GM12872 (cell line): ENCODE results near the gene ADARB2.

Experiments
- TF ChIP-seq, protein P1 (sequence below): IDR thresholded peaks from 3 replicates; pipeline ENCODE4 v1.5.1; 2011; ENCODE audit warnings: low read depth, mild to moderate bottlenecking, low read length, moderate library complexity; ENCODE audit not compliant: insufficient read depth

ADARB2 gene

DNA sequence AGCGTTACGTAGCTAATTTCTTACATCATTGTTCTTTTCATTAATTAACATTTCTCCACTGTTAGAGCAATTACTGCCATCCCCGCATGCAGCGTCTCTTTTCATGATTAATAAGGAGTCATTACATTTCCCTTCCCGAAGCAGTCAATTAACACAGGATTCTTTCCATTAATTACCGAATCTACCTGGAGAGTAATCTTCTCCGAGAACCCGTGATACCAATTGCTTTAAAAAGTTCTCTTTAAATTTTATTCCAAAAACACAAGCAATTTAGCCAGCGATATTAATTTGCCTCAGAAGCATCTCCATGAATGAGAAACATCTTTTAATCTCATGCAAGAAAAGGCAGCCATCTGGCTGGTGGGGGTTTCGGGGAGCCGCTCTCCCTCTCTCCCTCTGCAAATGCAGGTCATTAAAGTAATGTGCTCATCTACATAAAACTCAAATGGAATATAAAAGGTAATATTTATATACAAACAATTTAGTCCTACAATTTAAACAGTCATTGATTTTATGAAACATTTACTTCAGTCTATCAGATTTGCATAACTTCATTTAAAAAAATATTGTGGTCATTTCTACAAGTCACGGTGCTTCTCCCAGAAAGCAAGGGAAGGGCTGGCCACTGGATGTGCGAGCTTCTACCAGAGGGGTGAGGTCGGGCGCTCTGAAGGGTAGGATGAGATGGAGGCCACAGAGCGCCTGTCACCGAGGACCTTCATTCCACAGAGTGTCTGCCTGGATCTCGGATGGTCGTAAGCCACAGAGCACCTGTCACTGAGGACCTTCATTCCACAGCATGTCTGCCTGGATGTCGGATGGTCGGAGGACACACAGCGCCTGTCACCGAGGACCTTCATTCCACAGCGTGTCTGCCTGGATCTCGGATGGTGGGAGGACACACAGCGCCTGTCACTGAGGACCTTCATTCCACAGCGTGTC lies 536.2 kb downstream of the ADARB2 start:
- TF ChIP-seq, protein P1, sequence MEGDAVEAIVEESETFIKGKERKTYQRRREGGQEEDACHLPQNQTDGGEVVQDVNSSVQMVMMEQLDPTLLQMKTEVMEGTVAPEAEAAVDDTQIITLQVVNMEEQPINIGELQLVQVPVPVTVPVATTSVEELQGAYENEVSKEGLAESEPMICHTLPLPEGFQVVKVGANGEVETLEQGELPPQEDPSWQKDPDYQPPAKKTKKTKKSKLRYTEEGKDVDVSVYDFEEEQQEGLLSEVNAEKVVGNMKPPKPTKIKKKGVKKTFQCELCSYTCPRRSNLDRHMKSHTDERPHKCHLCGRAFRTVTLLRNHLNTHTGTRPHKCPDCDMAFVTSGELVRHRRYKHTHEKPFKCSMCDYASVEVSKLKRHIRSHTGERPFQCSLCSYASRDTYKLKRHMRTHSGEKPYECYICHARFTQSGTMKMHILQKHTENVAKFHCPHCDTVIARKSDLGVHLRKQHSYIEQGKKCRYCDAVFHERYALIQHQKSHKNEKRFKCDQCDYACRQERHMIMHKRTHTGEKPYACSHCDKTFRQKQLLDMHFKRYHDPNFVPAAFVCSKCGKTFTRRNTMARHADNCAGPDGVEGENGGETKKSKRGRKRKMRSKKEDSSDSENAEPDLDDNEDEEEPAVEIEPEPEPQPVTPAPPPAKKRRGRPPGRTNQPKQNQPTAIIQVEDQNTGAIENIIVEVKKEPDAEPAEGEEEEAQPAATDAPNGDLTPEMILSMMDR: no peak

DNA sequence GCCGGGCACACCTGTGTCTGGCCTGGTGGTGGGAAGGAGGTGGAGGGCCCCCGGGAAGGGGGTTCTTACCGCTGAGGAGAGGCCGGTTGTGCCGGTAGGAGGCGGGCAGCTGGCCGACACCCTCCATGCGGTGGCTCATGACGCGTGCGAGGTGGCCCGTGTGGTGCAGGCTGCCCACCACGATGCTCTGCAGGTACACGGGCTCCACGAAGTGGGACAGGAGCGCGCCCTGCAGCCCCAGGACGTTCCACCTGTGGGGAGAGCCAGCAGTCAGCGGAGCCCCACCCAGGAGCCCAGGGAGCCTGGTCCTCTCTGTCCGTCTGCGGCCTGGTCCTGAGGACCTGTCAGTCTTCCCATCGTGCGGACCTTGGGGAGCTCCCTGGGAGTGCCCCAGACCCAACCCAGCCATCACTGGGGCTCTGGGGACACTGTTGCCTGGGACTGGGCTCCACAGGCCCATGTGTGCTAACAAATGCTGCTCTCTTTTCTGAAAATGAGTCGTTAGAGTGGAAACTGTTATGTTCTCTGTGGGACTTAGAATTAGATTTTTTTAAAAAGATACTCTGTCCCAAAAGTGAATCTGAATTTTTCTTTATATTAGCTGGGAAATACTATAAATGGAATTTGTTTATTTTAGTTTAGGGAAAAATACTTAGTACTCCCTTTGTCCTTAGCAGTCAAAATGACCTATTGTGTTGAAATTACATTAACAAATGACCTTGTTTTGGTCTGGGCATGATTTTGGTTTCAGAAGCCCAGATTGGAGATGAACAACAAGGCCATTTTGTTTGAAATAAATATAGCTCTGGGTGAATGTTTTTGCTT lies 537.2 kb downstream of the ADARB2 start:
- TF ChIP-seq, protein P1: no peak

DNA sequence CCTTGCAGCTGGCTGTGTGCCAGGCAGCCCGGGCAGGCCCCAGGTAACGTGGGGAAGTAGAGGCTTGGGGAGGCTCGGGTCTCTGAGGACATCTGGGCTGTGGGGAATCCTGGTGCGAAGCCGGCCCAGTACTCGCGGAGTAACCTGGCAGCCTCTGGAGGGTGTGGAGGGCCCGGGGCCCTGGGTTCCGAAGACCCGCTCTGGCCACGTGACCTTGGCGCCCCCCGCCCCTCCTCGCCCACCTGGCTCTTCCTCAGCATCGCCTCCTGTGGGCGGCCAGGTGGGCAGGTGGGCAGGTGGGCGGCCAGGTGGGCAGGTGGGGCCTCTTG lies 538.0 kb downstream of the ADARB2 start:
- TF ChIP-seq, protein P1: no peak

DNA sequence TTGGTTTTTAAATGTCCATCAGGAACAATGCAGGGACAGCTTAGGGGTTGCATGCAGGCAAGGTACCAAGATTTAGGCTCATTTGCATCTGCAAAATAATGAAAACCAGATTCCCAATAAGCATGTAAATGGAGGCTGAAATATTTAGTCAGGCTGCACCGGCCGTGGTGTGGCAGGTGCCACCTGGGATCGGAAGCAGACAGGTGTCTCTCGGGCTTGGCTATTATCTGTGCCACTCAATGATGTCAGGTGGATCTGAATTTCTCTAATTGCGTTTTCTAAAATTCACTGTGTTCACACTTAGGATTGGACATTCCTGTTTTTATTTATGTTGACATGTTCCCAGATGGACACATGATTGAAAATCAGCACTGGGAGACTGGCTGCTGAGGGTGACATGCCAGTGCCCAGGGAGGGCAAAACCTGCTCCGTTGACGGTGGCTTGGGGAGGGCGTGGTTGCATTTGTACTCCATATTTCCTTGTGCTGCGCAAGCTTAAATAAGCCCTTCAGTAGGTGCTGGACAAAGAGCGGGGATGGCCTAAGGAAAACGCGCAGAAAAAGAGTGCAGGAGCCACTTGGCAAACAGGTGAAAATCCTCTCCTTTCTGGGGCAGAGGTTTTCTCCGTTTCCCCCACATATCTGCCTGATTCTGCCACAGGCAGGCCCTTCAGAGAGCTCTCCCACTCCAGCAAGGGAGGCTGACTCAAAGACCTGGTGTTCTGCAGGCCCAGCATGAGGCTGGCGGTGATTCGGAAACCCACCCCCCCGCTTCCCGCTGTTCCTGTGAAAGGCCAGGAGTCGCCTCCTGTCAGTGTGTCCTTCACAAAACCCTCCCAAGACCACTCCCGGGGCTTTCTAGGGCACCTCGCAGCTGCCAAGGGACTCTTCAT lies 538.6 kb downstream of the ADARB2 start:
- TF ChIP-seq, protein P1: no peak

DNA sequence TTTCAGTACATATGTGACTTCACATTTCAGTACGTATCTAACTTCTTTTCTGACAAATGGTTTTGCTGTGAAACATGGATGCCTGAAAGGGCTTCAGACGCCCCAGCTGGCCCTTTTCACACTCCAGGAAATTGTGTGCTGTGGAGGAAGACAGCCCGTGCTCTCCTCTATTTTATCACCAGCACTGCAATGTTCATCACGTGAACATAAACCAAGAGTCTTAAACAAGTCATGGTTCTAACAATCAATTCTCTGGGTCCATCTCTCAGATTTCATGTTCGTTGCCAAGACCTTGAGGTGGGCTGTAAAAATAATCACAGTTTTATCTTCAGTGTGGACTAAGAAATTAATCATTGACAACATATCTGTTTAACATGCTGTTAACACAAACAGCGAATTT lies 539.9 kb downstream of the ADARB2 start:
- TF ChIP-seq, protein P1: no peak

DNA sequence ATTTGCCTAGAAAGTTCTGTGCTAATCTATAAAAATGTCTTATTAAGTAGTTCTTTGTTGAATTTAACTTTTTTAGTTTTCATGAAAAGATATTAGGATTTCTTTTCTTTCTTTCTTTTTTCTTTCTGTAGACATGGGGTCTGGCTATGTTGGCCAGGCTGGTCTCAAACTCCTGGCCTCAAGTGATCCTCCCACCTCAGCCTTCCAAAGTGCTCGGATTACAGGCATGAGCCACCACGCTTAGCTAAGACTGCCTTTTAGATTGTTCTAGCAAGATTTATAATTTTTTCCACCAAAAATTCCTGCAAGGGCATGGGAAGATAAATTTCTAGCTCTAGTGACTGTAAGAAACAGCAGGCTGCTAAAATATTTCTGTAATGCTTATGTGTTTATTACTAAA lies 540.7 kb downstream of the ADARB2 start:
- TF ChIP-seq, protein P1: no peak

DNA sequence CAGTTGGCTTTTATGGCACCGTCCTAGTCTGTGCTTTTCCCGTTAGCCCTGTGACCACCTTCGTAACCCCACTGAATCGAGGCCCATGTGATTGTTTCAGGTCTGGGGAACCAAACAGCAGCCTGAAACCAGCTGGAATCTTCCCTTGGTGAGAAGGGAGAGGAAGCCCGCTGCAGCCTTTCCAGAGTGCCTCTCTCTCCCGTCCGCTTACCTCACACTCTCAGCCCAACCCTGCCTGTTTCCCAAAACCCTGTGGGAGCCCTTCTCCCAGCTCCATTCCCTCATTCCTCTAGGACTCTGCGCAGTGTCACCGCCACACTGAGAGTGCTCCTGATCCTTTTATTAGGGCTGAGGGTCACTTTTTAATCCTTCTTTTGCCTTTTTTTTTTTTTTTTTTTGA lies 541.5 kb downstream of the ADARB2 start:
- TF ChIP-seq, protein P1: no peak
